GM12801 (cell line): ENCODE results near the gene EMC9.

Source experiments
- CTCF ChIP-seq: IDR thresholded peaks from one replicate; pipeline ENCODE4 v1.5.1; 2011; ENCODE audit warnings: control low read depth; ENCODE audit not compliant: insufficient read length; ENCODE audit errors: extremely low read depth

Gene EMC9

GRCh38 chr14:24122416-24122815 is 19.0 kb downstream of the EMC9 start:
- TF ChIP-seq CTCF = no peak

GRCh38 chr14:24121210-24121609 is 20.2 kb downstream of the EMC9 start:
- TF ChIP-seq CTCF = no peak

- TF ChIP-seq CTCF = no peak
These were observed 21.7 kb downstream of the EMC9 start for GRCh38 chr14:24119691-24120090.

- TF ChIP-seq CTCF = no peak
These were observed 24.2 kb downstream of the EMC9 start for GRCh38 chr14:24117179-24117578.

- TF ChIP-seq CTCF = no peak
These were observed 25.1 kb downstream of the EMC9 start for GRCh38 chr14:24116128-24116814.

GRCh38 chr14:24115422-24116127 is 25.8 kb downstream of the EMC9 start:
- no peak for TF ChIP-seq CTCF

- TF ChIP-seq CTCF = no peak
These were observed 26.6 kb downstream of the EMC9 start, which contains the start of the genes DCAF11 and NRL for GRCh38 chr14:24114532-24115421. Gene DCAF11 (plus strand): TSS chr14:24114777. CDS start chr14:24115595, 818 bp downstream. Gene NRL (minus strand): TSS chr14:24114949. CDS start chr14:24082848, 32,101 bp downstream.
